ENCODE measurements around the gene MUC13.

DNA sequence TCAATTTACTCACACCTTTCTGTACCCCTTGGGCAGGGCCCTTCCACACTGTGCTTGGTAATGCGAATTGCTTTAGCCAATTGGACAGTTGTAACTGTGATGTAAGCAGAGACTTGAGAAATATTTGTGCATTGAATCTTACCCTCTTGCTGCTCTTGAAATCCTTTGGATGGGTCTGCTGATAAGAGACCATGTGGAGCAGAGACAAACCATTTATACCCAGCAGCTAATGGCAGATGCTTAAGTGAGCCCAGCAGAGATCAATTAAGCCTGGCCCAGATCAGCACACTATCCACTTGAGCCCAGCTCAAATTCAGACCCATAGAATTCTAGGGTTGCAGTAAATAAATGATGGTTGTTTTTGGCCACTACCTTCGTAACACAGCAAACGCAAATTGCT lies 19.3 kb downstream of the MUC13 start:
- TF ChIP-seq, protein P1, sequence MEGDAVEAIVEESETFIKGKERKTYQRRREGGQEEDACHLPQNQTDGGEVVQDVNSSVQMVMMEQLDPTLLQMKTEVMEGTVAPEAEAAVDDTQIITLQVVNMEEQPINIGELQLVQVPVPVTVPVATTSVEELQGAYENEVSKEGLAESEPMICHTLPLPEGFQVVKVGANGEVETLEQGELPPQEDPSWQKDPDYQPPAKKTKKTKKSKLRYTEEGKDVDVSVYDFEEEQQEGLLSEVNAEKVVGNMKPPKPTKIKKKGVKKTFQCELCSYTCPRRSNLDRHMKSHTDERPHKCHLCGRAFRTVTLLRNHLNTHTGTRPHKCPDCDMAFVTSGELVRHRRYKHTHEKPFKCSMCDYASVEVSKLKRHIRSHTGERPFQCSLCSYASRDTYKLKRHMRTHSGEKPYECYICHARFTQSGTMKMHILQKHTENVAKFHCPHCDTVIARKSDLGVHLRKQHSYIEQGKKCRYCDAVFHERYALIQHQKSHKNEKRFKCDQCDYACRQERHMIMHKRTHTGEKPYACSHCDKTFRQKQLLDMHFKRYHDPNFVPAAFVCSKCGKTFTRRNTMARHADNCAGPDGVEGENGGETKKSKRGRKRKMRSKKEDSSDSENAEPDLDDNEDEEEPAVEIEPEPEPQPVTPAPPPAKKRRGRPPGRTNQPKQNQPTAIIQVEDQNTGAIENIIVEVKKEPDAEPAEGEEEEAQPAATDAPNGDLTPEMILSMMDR (IDR thresholded peaks at IDR 0.05): no peak
- TF ChIP-seq POLR2A (IDR thresholded peaks at IDR 0.05): no peak

Measured in lower leg skin (tissue), 3 donors.